ENCODE measurements around the gene WDR86. TPM values are rescaled to one million over a fixed set of nuclear protein-coding genes. Genes with fewer than 3 reads are reported as not detected.

Gene WDR86, protein sequence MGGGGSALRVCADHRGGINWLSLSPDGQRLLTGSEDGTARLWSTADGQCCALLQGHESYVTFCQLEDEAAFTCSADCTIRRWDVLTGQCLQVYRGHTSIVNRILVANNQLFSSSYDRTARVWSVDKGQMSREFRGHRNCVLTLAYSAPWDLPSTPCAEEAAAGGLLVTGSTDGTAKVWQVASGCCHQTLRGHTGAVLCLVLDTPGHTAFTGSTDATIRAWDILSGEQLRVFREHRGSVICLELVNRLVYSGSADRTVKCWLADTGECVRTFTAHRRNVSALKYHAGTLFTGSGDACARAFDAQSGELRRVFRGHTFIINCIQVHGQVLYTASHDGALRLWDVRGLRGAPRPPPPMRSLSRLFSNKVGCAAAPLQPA
- 12.0 TPM for polyA plus RNA-seq
- long read RNA-seq, donor 1, partial matches to known transcripts, result 0 of 1 reads
- long read RNA-seq, donor 1, other reads (novel, unspliced or antisense), result 0 of 1 reads
- long read RNA-seq, donor 2, partial matches to known transcripts, result 0 of 2 reads
- long read RNA-seq, donor 2, other reads (novel, unspliced or antisense), result 0 of 2 reads
- long read RNA-seq, donor 3, partial matches to known transcripts, result 0 of 3 reads
- long read RNA-seq, donor 3, other reads (novel, unspliced or antisense), result 0 of 3 reads
- long read RNA-seq, donor 4, result 0 reads
- long read RNA-seq, donor 5, result 0 reads
- long read RNA-seq, donor 6, partial matches to known transcripts, result 0 of 2 reads
- long read RNA-seq, donor 6, other reads (novel, unspliced or antisense), result 0 of 2 reads
- long read RNA-seq, donor 7, partial matches to known transcripts, result 0 of 2 reads
- long read RNA-seq, donor 7, other reads (novel, unspliced or antisense), result 0 of 2 reads
- long read RNA-seq, donor 8, partial matches to known transcripts, result 0 of 1 reads
- long read RNA-seq, donor 8, other reads (novel, unspliced or antisense), result 0 of 1 reads
- long read RNA-seq, donor 9, partial matches to known transcripts, result 5 of 22 reads
- long read RNA-seq, donor 9, other reads (novel, unspliced or antisense), result 14 of 22 reads
- long read RNA-seq, donor 10, partial matches to known transcripts, result 0 of 1 reads
- long read RNA-seq, donor 10, other reads (novel, unspliced or antisense), result 0 of 1 reads
- long read RNA-seq, donor 11, partial matches to known transcripts, result 0 of 3 reads
- long read RNA-seq, donor 11, other reads (novel, unspliced or antisense), result 0 of 3 reads

- Histone ChIP-seq H3K27ac (ENCODE audit: low read length) (peak within 1 kb of the TSS; percentile 17), H3K4me3 (ENCODE audit: low read length) (peak within 1 kb of the TSS; percentile 63), H3K36me3 (ENCODE audit: control insufficient read depth, insufficient read depth, low read length) (no peaks in the 10 kb centered on the region), H3K27me3 (ENCODE audit: control insufficient read depth, insufficient read depth, low read length) (peaks cover 64% of the 10 kb centered on the region), H3K4me1 (ENCODE audit: control insufficient read depth, insufficient read depth, low read length) (peaks cover 21% of the 10 kb centered on the region), H3K9me3 (ENCODE audit: control insufficient read depth, low read depth, low read length) (peaks cover 9% of the 10 kb centered on the region)
- no CpG with 5 or more reads among the region's 75 CpGs for WGBS (ENCODE audit: insufficient coverage, low lambda C conversion rate)
- DNase-seq, result peak; percentile 30 to 33
Observed at GRCh38 chr7:151409667-151410404, at the start of gene WDR86. WDR86 (minus strand) TSS chr7:151410038; CDS start chr7:151409589, 449 bp downstream.

GRCh38 chr7:151457534-151457933 lies 47.7 kb upstream of the WDR86 start:
- peaks cover 2% of the 10 kb centered on the region for H3K9me3 ChIP-seq (ENCODE audit: control insufficient read depth, low read depth, low read length)
- H3K27ac ChIP-seq (ENCODE audit: low read length), result no peak overlapping the region
- DNase-seq, result no peak
- peaks cover 34% of the 10 kb centered on the region for H3K4me1 ChIP-seq (ENCODE audit: control insufficient read depth, insufficient read depth, low read length)
- no peak overlapping the region for H3K4me3 ChIP-seq (ENCODE audit: low read length)
- no peaks in the 10 kb centered on the region for H3K27me3 ChIP-seq (ENCODE audit: control insufficient read depth, insufficient read depth, low read length)
- 100% methylated on average over 3 of the region's 6 CpGs for WGBS (ENCODE audit: insufficient coverage, low lambda C conversion rate)
- no peaks in the 10 kb centered on the region for H3K36me3 ChIP-seq (ENCODE audit: control insufficient read depth, insufficient read depth, low read length)

GRCh38 chr7:151456782-151457181 lies 46.9 kb upstream of the WDR86 start:
- Histone ChIP-seq H3K4me1 (ENCODE audit: control insufficient read depth, insufficient read depth, low read length) (peaks cover 34% of the 10 kb centered on the region), H3K27ac (ENCODE audit: low read length) (no peak overlapping the region), H3K4me3 (ENCODE audit: low read length) (no peak overlapping the region), H3K27me3 (ENCODE audit: control insufficient read depth, insufficient read depth, low read length) (peaks cover 1% of the 10 kb centered on the region), H3K9me3 (ENCODE audit: control insufficient read depth, low read depth, low read length) (no peaks in the 10 kb centered on the region), H3K36me3 (ENCODE audit: control insufficient read depth, insufficient read depth, low read length) (no peaks in the 10 kb centered on the region)
- 94% methylated on average over 2 of the region's 4 CpGs for WGBS (ENCODE audit: insufficient coverage, low lambda C conversion rate)
- no peak for DNase-seq

GRCh38 chr7:151456276-151456675 lies 46.4 kb upstream of the WDR86 start:
- H3K9me3 ChIP-seq (ENCODE audit: control insufficient read depth, low read depth, low read length), result no peaks in the 10 kb centered on the region
- H3K4me1 ChIP-seq (ENCODE audit: control insufficient read depth, insufficient read depth, low read length), result peaks cover 29% of the 10 kb centered on the region
- no peaks in the 10 kb centered on the region for H3K36me3 ChIP-seq (ENCODE audit: control insufficient read depth, insufficient read depth, low read length)
- WGBS (ENCODE audit: insufficient coverage, low lambda C conversion rate), result no CpG with 5 or more reads among the region's 5 CpGs
- no peak for DNase-seq
- H3K4me3 ChIP-seq (ENCODE audit: low read length), result no peak overlapping the region
- no peak overlapping the region for H3K27ac ChIP-seq (ENCODE audit: low read length)
- peaks cover 2% of the 10 kb centered on the region for H3K27me3 ChIP-seq (ENCODE audit: control insufficient read depth, insufficient read depth, low read length)

GRCh38 chr7:151455690-151456089 lies 45.9 kb upstream of the WDR86 start:
- H3K4me1 ChIP-seq (ENCODE audit: control insufficient read depth, insufficient read depth, low read length), result peaks cover 23% of the 10 kb centered on the region
- H3K9me3 ChIP-seq (ENCODE audit: control insufficient read depth, low read depth, low read length), result no peaks in the 10 kb centered on the region
- H3K27me3 ChIP-seq (ENCODE audit: control insufficient read depth, insufficient read depth, low read length), result peaks cover 2% of the 10 kb centered on the region
- peak in 1 of 2 donors; percentile 26 for DNase-seq
- H3K4me3 ChIP-seq (ENCODE audit: low read length), result no peak overlapping the region
- WGBS (ENCODE audit: insufficient coverage, low lambda C conversion rate), result no CpG with 5 or more reads among the region's 4 CpGs
- no peaks in the 10 kb centered on the region for H3K36me3 ChIP-seq (ENCODE audit: control insufficient read depth, insufficient read depth, low read length)
- H3K27ac ChIP-seq (ENCODE audit: low read length), result no peak overlapping the region

DNA sequence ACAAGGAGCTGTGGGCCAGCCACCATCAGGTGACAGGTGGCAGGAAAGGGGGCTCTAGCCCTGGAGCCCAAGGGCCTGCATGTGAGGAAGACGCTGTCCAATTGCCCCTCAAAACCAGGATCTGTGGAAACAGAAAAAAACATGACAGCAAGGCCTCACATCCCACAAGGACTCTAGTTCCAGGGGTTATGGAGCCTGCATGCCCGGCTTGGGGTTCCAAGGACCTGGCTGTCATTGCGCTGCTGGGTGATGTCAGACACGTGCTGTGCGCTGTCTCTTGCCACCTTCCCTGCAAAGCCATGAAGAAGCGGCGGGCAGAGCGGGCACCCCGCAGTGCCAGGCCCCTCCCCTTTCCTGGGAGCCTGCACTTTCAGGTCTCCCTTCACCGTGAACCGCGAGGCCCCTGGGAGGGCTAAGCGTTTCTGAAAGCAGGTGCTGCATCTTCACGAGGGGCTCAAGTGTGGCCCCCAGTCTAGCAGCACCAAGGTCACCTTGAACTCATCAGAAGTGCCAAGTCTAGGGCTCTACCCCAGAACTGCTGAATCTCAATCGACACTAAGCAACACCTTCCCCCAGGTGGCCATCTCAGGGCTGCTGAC lies 45.2 kb upstream of the WDR86 start:
- peaks cover 2% of the 10 kb centered on the region for H3K27me3 ChIP-seq (ENCODE audit: control insufficient read depth, insufficient read depth, low read length)
- WGBS (ENCODE audit: insufficient coverage, low lambda C conversion rate), result no CpG with 5 or more reads among the region's 15 CpGs
- no peaks in the 10 kb centered on the region for H3K9me3 ChIP-seq (ENCODE audit: control insufficient read depth, low read depth, low read length)
- DNase-seq, result no peak
- H3K27ac ChIP-seq (ENCODE audit: low read length), result no peak overlapping the region
- H3K4me3 ChIP-seq (ENCODE audit: low read length), result no peak overlapping the region
- H3K4me1 ChIP-seq (ENCODE audit: control insufficient read depth, insufficient read depth, low read length), result peaks cover 17% of the 10 kb centered on the region
- H3K36me3 ChIP-seq (ENCODE audit: control insufficient read depth, insufficient read depth, low read length), result no peaks in the 10 kb centered on the region

DNA sequence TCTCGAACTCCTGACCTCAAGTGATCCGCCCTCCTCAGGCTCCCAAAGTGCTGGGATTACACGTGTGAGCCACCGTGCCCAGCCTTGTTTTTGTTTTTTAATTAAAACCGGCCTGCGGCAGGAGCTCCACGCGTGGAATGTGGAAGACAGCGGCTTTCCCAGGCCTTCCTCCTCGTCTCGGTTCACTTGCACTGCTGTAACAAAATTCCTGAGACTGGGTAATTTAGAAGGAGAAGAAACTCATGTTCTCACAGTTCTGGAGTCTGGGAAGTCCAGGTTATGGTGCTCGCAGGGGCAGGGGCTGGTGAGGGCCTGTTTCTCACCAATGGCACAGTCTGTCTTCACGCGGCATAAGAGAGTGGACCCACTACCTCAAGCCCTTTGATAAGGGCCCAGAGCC lies 44.5 kb upstream of the WDR86 start:
- peaks cover 13% of the 10 kb centered on the region for H3K4me1 ChIP-seq (ENCODE audit: control insufficient read depth, insufficient read depth, low read length)
- no peak overlapping the region for H3K27ac ChIP-seq (ENCODE audit: low read length)
- H3K36me3 ChIP-seq (ENCODE audit: control insufficient read depth, insufficient read depth, low read length), result no peaks in the 10 kb centered on the region
- peaks cover 2% of the 10 kb centered on the region for H3K27me3 ChIP-seq (ENCODE audit: control insufficient read depth, insufficient read depth, low read length)
- no peak overlapping the region for H3K4me3 ChIP-seq (ENCODE audit: low read length)
- DNase-seq, result no peak
- WGBS (ENCODE audit: insufficient coverage, low lambda C conversion rate), result no CpG with 5 or more reads among the region's 14 CpGs
- H3K9me3 ChIP-seq (ENCODE audit: control insufficient read depth, low read depth, low read length), result no peaks in the 10 kb centered on the region

DNA sequence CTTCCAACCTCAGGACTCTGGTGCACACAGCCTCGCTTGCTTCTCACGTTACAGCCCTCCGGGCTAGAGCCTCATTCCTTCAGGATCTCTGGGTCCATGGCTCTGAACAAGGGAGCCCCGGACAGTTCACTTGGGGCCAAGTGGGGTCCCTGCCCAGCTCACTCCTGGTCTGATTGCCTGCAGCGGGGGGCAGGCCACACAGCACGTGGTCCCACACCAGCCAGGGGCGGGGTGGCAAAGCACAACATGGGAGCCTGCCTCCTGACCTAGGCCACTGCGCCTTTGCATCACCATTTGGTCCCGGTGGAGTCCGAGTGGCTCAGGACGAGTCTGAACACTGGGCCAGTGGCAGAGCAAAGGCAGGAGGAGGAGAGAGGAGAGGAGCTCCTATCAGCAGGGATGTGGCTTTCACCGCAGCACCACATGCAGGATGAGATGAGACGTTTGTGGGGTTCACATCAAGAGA lies 43.5 kb upstream of the WDR86 start:
- H3K36me3 ChIP-seq (ENCODE audit: control insufficient read depth, insufficient read depth, low read length), result no peaks in the 10 kb centered on the region
- H3K4me1 ChIP-seq (ENCODE audit: control insufficient read depth, insufficient read depth, low read length), result peaks cover 8% of the 10 kb centered on the region
- no peak for DNase-seq
- H3K9me3 ChIP-seq (ENCODE audit: control insufficient read depth, low read depth, low read length), result no peaks in the 10 kb centered on the region
- no peak overlapping the region for H3K4me3 ChIP-seq (ENCODE audit: low read length)
- H3K27me3 ChIP-seq (ENCODE audit: control insufficient read depth, insufficient read depth, low read length), result peaks cover 2% of the 10 kb centered on the region
- H3K27ac ChIP-seq (ENCODE audit: low read length), result no peak overlapping the region
- no CpG with 5 or more reads among the region's 13 CpGs for WGBS (ENCODE audit: insufficient coverage, low lambda C conversion rate)

GRCh38 chr7:151452680-151453325 lies 43.0 kb upstream of the WDR86 start:
- 100% methylated on average over 2 of the region's 15 CpGs for WGBS (ENCODE audit: insufficient coverage, low lambda C conversion rate)

More at GRCh38 chr7:151452680-151453325, 43.0 kb upstream of the WDR86 start:
- Histone ChIP-seq H3K4me3 (ENCODE audit: low read length) (no peak overlapping the region), H3K9me3 (ENCODE audit: control insufficient read depth, low read depth, low read length) (no peaks in the 10 kb centered on the region), H3K27ac (ENCODE audit: low read length) (no peak overlapping the region), H3K4me1 (ENCODE audit: control insufficient read depth, insufficient read depth, low read length) (peaks cover 8% of the 10 kb centered on the region), H3K27me3 (ENCODE audit: control insufficient read depth, insufficient read depth, low read length) (peaks cover 2% of the 10 kb centered on the region), H3K36me3 (ENCODE audit: control insufficient read depth, insufficient read depth, low read length) (no peaks in the 10 kb centered on the region)
- DNase-seq, result no peak
